Left lung (tissue), 10 donors: ENCODE data around the gene LPCAT1. TPM values are rescaled to one million over a fixed set of nuclear protein-coding genes. Genes with fewer than 3 reads are reported as not detected.
A peak's percentile ranks its signal among the peaks of the same experiment; 100 is the strongest.

Experiments used
- ATAC-seq: fragments of 200-7000 bp; cut with Tn5 transposase; one replicate; pipeline ENCODE4 v1.9.1; 2020; ENCODE audit warnings: moderate library complexity
- DNase-seq, 4 donors: peaks; one replicate each; pipeline ENCODE4 v3.0.0-alpha.2; 2013 to 2020
- H3K27ac ChIP-seq, 2 donors: fragments of 200-600 bp; sonication (generic) in 1 of 2; one replicate each; pipeline versions ENCODE4 v1.5.0 to v1.8.0; 2020 to 2021
- H3K27me3 ChIP-seq, 2 donors: fragments of 200-600 bp; sonication (generic) in 1 of 2; one replicate each; pipeline versions ENCODE4 v1.5.0 to v1.8.0; 2020 to 2021
- H3K36me3 ChIP-seq, 2 donors: fragments of 200-600 bp; sonication (generic) in 1 of 2; one replicate each; pipeline versions ENCODE4 v1.5.0 to v1.8.0; 2020 to 2021
- H3K4me1 ChIP-seq, 2 donors: fragments of 200-600 bp; one replicate each; pipeline ENCODE4 v1.8.0; 2021
- H3K4me3 ChIP-seq, 2 donors: fragments of 200-600 bp; sonication (generic) in 1 of 2; one replicate each; pipeline versions ENCODE4 v1.5.0 to v1.8.0; 2020 to 2021; ENCODE audit warnings: mild to moderate bottlenecking in 1 of 2
- H3K9me3 ChIP-seq, 2 donors: fragments of 200-600 bp; sonication (generic) in 1 of 2; one replicate each; pipeline versions ENCODE4 v1.5.0 to v1.8.0; 2020 to 2021
- CTCF ChIP-seq, 2 donors: fragments of 200-600 bp; sonication (generic) in 1 of 2; IDR thresholded peaks; one replicate each; pipeline versions ENCODE4 v1.5.0 to v1.8.0; 2021; ENCODE audit warnings: antibody characterized with exemption in 2 of 2
- intact Hi-C, 2 donors: fragments of 100-400 bp; cut with DNase I; formaldehyde crosslinking; loops; one replicate each; pipeline versions ENCODE4 v1.11.2 to v1.14.2; 2022
- polyA plus RNA-seq, 6 donors: library from polyadenylated mRNA; unstranded; fragments of 120-200 nt; gene quantifications; one replicate each; pipeline ENCODE4 v1.2.1, GENCODE V29; 2013; ENCODE audit not compliant: insufficient read length in 6 of 6
- total RNA-seq, 2 donors: library from RNA; stranded (reverse); fragmentation: NEBNext Ultra II Directional; extraction: Animal tissue kit (Norgen Biotek cat#: 25700); gene quantifications; one replicate each; pipeline ENCODE4 v1.2.1, GENCODE V29; 2021
- donor health status: DM: no; HTN: yes; CAD: no.
- donor health status: DM: no; HTN: no; CAD: no.

LPCAT1 gene
- total and polyA plus RNA-seq, 8 donors, result 106 to 751 (median 148) TPM

DNA sequence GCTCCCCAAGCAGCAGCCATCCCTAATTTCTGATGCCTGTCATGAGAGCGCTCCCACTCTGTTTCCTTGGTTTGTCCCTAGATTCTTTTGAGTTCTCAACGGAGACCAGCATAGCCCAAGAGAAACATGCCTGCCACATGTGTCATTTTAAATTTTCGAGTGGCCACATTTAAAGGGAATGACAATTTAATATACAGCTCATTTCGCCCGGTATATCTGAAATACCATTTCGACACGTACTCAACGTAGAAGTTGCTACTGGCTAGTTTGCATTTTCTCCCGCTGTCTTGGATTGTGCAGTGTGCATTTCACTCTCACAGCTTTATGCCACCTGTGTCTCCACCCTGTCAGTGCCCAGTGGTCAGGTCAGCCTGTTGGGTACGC, 21.0 kb downstream of the LPCAT1 start:
- intact Hi-C loops, result no loop called here
- Histone ChIP-seq H3K27me3 (no peaks in the 10 kb centered on the region), H3K4me1 (peaks cover 24 to 87% of the 10 kb centered on the region in 2 donors), H3K9me3 (no peaks in the 10 kb centered on the region), H3K36me3 (peaks cover 0 to 25% of the 10 kb centered on the region in 2 donors), H3K27ac (peak overlapping the region; percentile 52 to 83), H3K4me3 (no peak overlapping the region)
- no peak for TF ChIP-seq CTCF (IDR thresholded peaks at IDR 0.05)
- no peak for ATAC-seq
- DNase-seq, result no peak

GRCh38 chr5:1502046-1502736, 21.6 kb downstream of the LPCAT1 start:
- no peak for TF ChIP-seq CTCF (IDR thresholded peaks at IDR 0.05)
- H3K4me3 ChIP-seq, result no peak overlapping the region
- peak; percentile 79 for ATAC-seq

GRCh38 chr5:1501372-1502045, 22.3 kb downstream of the LPCAT1 start:
- H3K9me3 ChIP-seq, result no peaks in the 10 kb centered on the region
- H3K4me3 ChIP-seq, result no peak overlapping the region
- no peaks in the 10 kb centered on the region for H3K27me3 ChIP-seq
- TF ChIP-seq CTCF (IDR thresholded peaks at IDR 0.05), result no peak
- peaks cover 24 to 94% of the 10 kb centered on the region in 2 donors for H3K4me1 ChIP-seq
- peaks cover 0 to 37% of the 10 kb centered on the region in 2 donors for H3K36me3 ChIP-seq
- H3K27ac ChIP-seq, result peak overlapping the region in 1 of 2 donors; percentile 83
- ATAC-seq, result no peak
- intact Hi-C loops, result no loop called here
- DNase-seq, result peak in 1 of 4 donors; percentile 75

More at GRCh38 chr5:1502046-1502736, 21.6 kb downstream of the LPCAT1 start:
- H3K27me3 ChIP-seq, result no peaks in the 10 kb centered on the region
- H3K4me1 ChIP-seq, result peaks cover 24 to 92% of the 10 kb centered on the region in 2 donors
- peak in 2 of 4 donors; percentile 92 to 93 for DNase-seq
- intact Hi-C loops, result no loop called here
- H3K36me3 ChIP-seq, result peaks cover 0 to 31% of the 10 kb centered on the region in 2 donors
- H3K9me3 ChIP-seq, result no peaks in the 10 kb centered on the region
- peak overlapping the region in 1 of 2 donors; percentile 83 for H3K27ac ChIP-seq

GRCh38 chr5:1500411-1501091, 23.2 kb downstream of the LPCAT1 start:
- TF ChIP-seq CTCF (IDR thresholded peaks at IDR 0.05), result no peak
- Histone ChIP-seq H3K4me1 (peaks cover 21 to 94% of the 10 kb centered on the region in 2 donors), H3K27ac (peak overlapping the region in 1 of 2 donors; percentile 83), H3K4me3 (no peak overlapping the region), H3K9me3 (no peaks in the 10 kb centered on the region), H3K27me3 (no peaks in the 10 kb centered on the region), H3K36me3 (peaks cover 0 to 38% of the 10 kb centered on the region in 2 donors)
- DNase-seq, result peak in 3 of 4 donors; percentile 73 to 87 (median 78)
- ATAC-seq, result peak; percentile 64
- intact Hi-C loops, result no loop called here

DNA sequence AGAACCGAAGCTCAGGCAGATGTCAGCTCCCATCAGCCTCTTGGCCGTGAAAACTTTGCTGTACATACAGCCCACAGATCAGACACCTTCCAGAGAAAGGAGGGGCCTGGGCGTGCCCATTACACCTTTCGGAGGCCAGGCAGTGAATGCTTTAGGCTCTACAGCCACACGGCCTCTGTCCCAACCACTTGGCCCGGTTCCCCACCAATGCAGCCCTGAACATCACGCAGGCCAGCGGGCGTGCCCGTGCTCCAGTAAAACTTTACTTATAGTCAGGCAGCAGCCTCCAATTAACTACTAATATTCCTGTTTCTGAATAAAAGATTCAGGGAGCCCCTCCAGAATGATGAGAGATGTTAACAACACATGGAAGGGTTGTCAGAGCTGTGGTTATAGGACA, 23.9 kb downstream of the LPCAT1 start:
- Histone ChIP-seq H3K27ac (no peak overlapping the region), H3K4me3 (no peak overlapping the region), H3K36me3 (peaks cover 0 to 44% of the 10 kb centered on the region in 2 donors), H3K27me3 (no peaks in the 10 kb centered on the region), H3K4me1 (peaks cover 21 to 95% of the 10 kb centered on the region in 2 donors), H3K9me3 (no peaks in the 10 kb centered on the region)
- intact Hi-C loops, result no loop called here
- peak in 1 of 4 donors; percentile 65 for DNase-seq
- TF ChIP-seq CTCF (IDR thresholded peaks at IDR 0.05), result no peak
- no peak for ATAC-seq
